ENCODE measurements around the gene CPLX1. TPM values are rescaled to one million over a fixed set of nuclear protein-coding genes. Genes with fewer than 3 reads are reported as not detected.
"Not testable (repeated sequence)": the region's sequence is repeated elsewhere in the genome, so short reads cannot be mapped to it uniquely, and the experiment has no call there.

The CPLX1 gene
- total RNA-seq, 2 experiments from 2014 or later = 0.43 to 0.61 TPM

- no peak overlapping the region for H3K27ac Mint-ChIP-seq
- no peaks in the 10 kb centered on the region for H3K4me1 Mint-ChIP-seq (ENCODE audit: low read depth)
- POLR2A ChIA-PET = no interaction called here
- H3K9me3 Mint-ChIP-seq = no peaks in the 10 kb centered on the region
- no peaks in the 10 kb centered on the region for H3K36me3 Mint-ChIP-seq
- H3K4me3 Mint-ChIP-seq = no peak overlapping the region
- peaks cover 46% of the 10 kb centered on the region for H3K27me3 Mint-ChIP-seq
- intact Hi-C loops (cut with micrococcal nuclease) = no loop called here
- CTCF ChIA-PET = interaction anchor here (0.9 kb wide), 1 partner anchor 77 kb away, joined by 3 read pairs; no protein-coding TSS in a partner anchor
- no peak for DNase-seq
Observed at GRCh38 chr4:819401-820229, 6.3 kb downstream of the CPLX1 start.

- no peaks in the 10 kb centered on the region for H3K9me3 Mint-ChIP-seq
- DNase-seq = no peak
- H3K27ac Mint-ChIP-seq = no peak overlapping the region
- H3K27me3 Mint-ChIP-seq = peaks cover 50% of the 10 kb centered on the region
- ChIA-PET POLR2A (no interaction called here), CTCF (no interaction called here)
- H3K36me3 Mint-ChIP-seq = no peaks in the 10 kb centered on the region
- no peaks in the 10 kb centered on the region for H3K4me1 Mint-ChIP-seq (ENCODE audit: low read depth)
- no peak overlapping the region for H3K4me3 Mint-ChIP-seq
- intact Hi-C loops (cut with micrococcal nuclease) = no loop called here
Observed at GRCh38 chr4:818106-818921, 7.6 kb downstream of the CPLX1 start.

- intact Hi-C loops (cut with micrococcal nuclease) = no loop called here
- Mint-ChIP-seq H3K4me1 (ENCODE audit: low read depth) (no peaks in the 10 kb centered on the region), H3K9me3 (no peaks in the 10 kb centered on the region), H3K27ac (no peak overlapping the region), H3K27me3 (peaks cover 44% of the 10 kb centered on the region), H3K36me3 (no peaks in the 10 kb centered on the region), H3K4me3 (no peak overlapping the region)
- POLR2A ChIA-PET = no interaction called here
- CTCF ChIA-PET = interaction anchor here (0.6 kb wide), 1 partner anchor 470 kb away, joined by 3 read pairs; no protein-coding TSS in a partner anchor
- DNase-seq = no peak
Observed at GRCh38 chr4:815464-816146, 10.3 kb downstream of the CPLX1 start.

GRCh38 chr4:814312-814850 lies 11.5 kb downstream of the CPLX1 start:
- ChIA-PET CTCF (interaction anchor here (0.7 kb wide), 1 partner anchor 71 kb away, joined by 3 read pairs; no protein-coding TSS in a partner anchor), POLR2A (no interaction called here)
- H3K4me1 Mint-ChIP-seq (ENCODE audit: low read depth) = no peaks in the 10 kb centered on the region
- peaks cover 41% of the 10 kb centered on the region for H3K27me3 Mint-ChIP-seq
- no peak for DNase-seq
- no peaks in the 10 kb centered on the region for H3K9me3 Mint-ChIP-seq
- no peak overlapping the region for H3K4me3 Mint-ChIP-seq
- no peaks in the 10 kb centered on the region for H3K36me3 Mint-ChIP-seq
- intact Hi-C loops (cut with micrococcal nuclease) = no loop called here
- H3K27ac Mint-ChIP-seq = no peak overlapping the region

- intact Hi-C loops (cut with micrococcal nuclease) = no loop called here
- no peak for DNase-seq
- CTCF ChIA-PET = interaction anchor here (0.7 kb wide), 1 partner anchor 71 kb away, joined by 3 read pairs; no protein-coding TSS in a partner anchor
- POLR2A ChIA-PET = no interaction called here
- H3K4me3 Mint-ChIP-seq = no peak overlapping the region
- H3K27ac Mint-ChIP-seq = no peak overlapping the region
- no peaks in the 10 kb centered on the region for H3K9me3 Mint-ChIP-seq
- peaks cover 40% of the 10 kb centered on the region for H3K27me3 Mint-ChIP-seq
- no peaks in the 10 kb centered on the region for H3K4me1 Mint-ChIP-seq (ENCODE audit: low read depth)
- no peaks in the 10 kb centered on the region for H3K36me3 Mint-ChIP-seq
Observed at GRCh38 chr4:813900-814299, 12.0 kb downstream of the CPLX1 start.

GRCh38 chr4:808860-809570 lies 16.9 kb downstream of the CPLX1 start:
- Mint-ChIP-seq H3K4me3 (no peak overlapping the region), H3K27me3 (peaks cover 28% of the 10 kb centered on the region), H3K36me3 (no peaks in the 10 kb centered on the region), H3K9me3 (peaks cover 3% of the 10 kb centered on the region), H3K27ac (no peak overlapping the region), H3K4me1 (ENCODE audit: low read depth) (no peaks in the 10 kb centered on the region)
- intact Hi-C loops (cut with micrococcal nuclease) = no loop called here
- DNase-seq = no peak
- CTCF ChIA-PET = no interaction called here
- POLR2A ChIA-PET = no interaction called here

GRCh38 chr4:807792-808191 lies 18.1 kb downstream of the CPLX1 start:
- no peak for DNase-seq
- Mint-ChIP-seq H3K36me3 (no peaks in the 10 kb centered on the region), H3K4me1 (ENCODE audit: low read depth) (no peaks in the 10 kb centered on the region), H3K9me3 (peaks cover 3% of the 10 kb centered on the region), H3K27ac (no peak overlapping the region), H3K4me3 (no peak overlapping the region), H3K27me3 (peaks cover 22% of the 10 kb centered on the region)
- CTCF ChIA-PET = no interaction called here
- POLR2A ChIA-PET = no interaction called here
- intact Hi-C loops (cut with micrococcal nuclease) = no loop called here

- H3K9me3 Mint-ChIP-seq; H3K27ac Mint-ChIP-seq; H3K4me3 Mint-ChIP-seq; POLR2A ChIA-PET; CTCF ChIA-PET; intact Hi-C loops (cut with micrococcal nuclease); H3K4me1 Mint-ChIP-seq (ENCODE audit: low read depth); H3K36me3 Mint-ChIP-seq; DNase-seq: not testable (repeated sequence)
- peaks cover 16% of the 10 kb centered on the region for H3K27me3 Mint-ChIP-seq
Observed at GRCh38 chr4:806979-807378, 18.9 kb downstream of the CPLX1 start.

- POLR2A ChIA-PET = no interaction called here
- CTCF ChIA-PET = no interaction called here
- peaks cover 3% of the 10 kb centered on the region for H3K9me3 Mint-ChIP-seq
- H3K36me3 Mint-ChIP-seq = no peaks in the 10 kb centered on the region
- no peak overlapping the region for H3K4me3 Mint-ChIP-seq
- intact Hi-C loops (cut with micrococcal nuclease) = no loop called here
- H3K27me3 Mint-ChIP-seq = peaks cover 9% of the 10 kb centered on the region
- no peak overlapping the region for H3K27ac Mint-ChIP-seq
- no peak for DNase-seq
- peaks cover 3% of the 10 kb centered on the region for H3K4me1 Mint-ChIP-seq (ENCODE audit: low read depth)
Observed at GRCh38 chr4:804804-805203, 21.1 kb downstream of the CPLX1 start.

GRCh38 chr4:803884-804283 lies 22.0 kb downstream of the CPLX1 start:
- H3K27me3 Mint-ChIP-seq = peaks cover 9% of the 10 kb centered on the region
- no peak overlapping the region for H3K4me3 Mint-ChIP-seq
- CTCF ChIA-PET = no interaction called here
- peaks cover 3% of the 10 kb centered on the region for H3K9me3 Mint-ChIP-seq
- POLR2A ChIA-PET = interaction anchor here (0.7 kb wide), 1 partner anchor 262 kb away, joined by 3 read pairs; no protein-coding TSS in a partner anchor
- H3K36me3 Mint-ChIP-seq = no peaks in the 10 kb centered on the region
- H3K27ac Mint-ChIP-seq = no peak overlapping the region
- peaks cover 11% of the 10 kb centered on the region for H3K4me1 Mint-ChIP-seq (ENCODE audit: low read depth)
- no peak for DNase-seq
- intact Hi-C loops (cut with micrococcal nuclease) = no loop called here

- no peak overlapping the region for H3K27ac Mint-ChIP-seq
- ChIA-PET CTCF (no interaction called here), POLR2A (no interaction called here)
- peaks cover 16% of the 10 kb centered on the region for H3K4me1 Mint-ChIP-seq (ENCODE audit: low read depth)
- H3K4me3 Mint-ChIP-seq = no peak overlapping the region
- H3K27me3 Mint-ChIP-seq = peaks cover 9% of the 10 kb centered on the region
- H3K36me3 Mint-ChIP-seq = no peaks in the 10 kb centered on the region
- peaks cover 3% of the 10 kb centered on the region for H3K9me3 Mint-ChIP-seq
- intact Hi-C loops (cut with micrococcal nuclease) = no loop called here
- no peak for DNase-seq
Observed at GRCh38 chr4:801436-802124, 24.3 kb downstream of the CPLX1 start.
